Testis (tissue), 2 donors: ENCODE results near the gene OR3A2.

Experiments
- CTCF ChIP-seq, 3 experiments: fragments of 450-650 bp in 2 of 3; fragments of 200-600 bp in 1 of 3; sonication (generic) in 1 of 3; IDR thresholded peaks; one replicate each; pipeline ENCODE4 v1.5.1; 2016 to 2019; ENCODE audit warnings: antibody characterized with exemption in 3 of 3, mild to moderate bottlenecking in 2 of 3, moderate library complexity in 1 of 3
- POLR2A ChIP-seq: fragments of 450-650 bp; IDR thresholded peaks from one replicate; pipeline ENCODE4 v1.6.1; 2017; ENCODE audit warnings: antibody characterized with exemption, mild to moderate bottlenecking, moderate library complexity

DNA sequence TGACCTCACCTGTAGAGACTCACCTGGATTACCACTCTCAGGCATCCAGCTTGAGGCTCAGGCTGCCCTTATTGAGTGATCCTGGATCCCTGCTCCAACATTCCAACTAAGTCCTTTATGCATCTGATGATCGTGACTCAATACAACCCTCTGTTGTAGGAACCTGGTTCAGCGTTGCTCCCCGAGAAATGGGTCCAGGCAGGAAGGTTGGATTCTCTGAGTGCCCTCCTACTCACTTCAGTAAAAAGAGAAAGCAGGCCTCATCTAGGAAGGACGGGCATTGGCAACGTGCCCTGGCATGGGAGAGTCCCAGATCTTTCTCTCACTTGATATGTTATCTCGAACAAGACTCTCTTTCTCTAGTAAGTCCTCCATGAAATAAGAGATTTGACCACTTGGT lies 87.8 kb downstream of the OR3A2 start, which contains the start of gene OR3A1:
- TF ChIP-seq CTCF (IDR thresholded peaks at IDR 0.05) (no peak), POLR2A (no peak)
